Measurements from ENCODE around the gene TBC1D3D.
"Not testable (repeated sequence)": the region's sequence is repeated elsewhere in the genome, so short reads cannot be mapped to it uniquely, and the experiment has no call there.

The TBC1D3D gene

GRCh38 chr17:38003676-38004075 lies at the start of gene TBC1D3D:
Gene TBC1D3D, plus strand, starts transcription at chr17:38003976. Its CDS starts 1,585 bp downstream, at chr17:38005561.
- FAIRE-seq; DNase-seq (ENCODE audit: insufficient read length, low spot score): not testable (repeated sequence)

GRCh38 chr17:37988960-37989359 lies 14.8 kb upstream of the TBC1D3D start, which contains the start of gene TBC1D3L:
Gene TBC1D3L, minus strand, starts transcription at chr17:37989060. Its CDS starts 1,540 bp downstream, at chr17:37987520.
- FAIRE-seq: not testable (repeated sequence)

More at GRCh38 chr17:37988960-37989359, 14.8 kb upstream of the TBC1D3D start, which contains the start of gene TBC1D3L:
- not testable (repeated sequence) for DNase-seq (ENCODE audit: insufficient read length, low spot score)
